Measurements from ENCODE around the gene RRAGB. TPM values are rescaled to one million over a fixed set of nuclear protein-coding genes. Genes with fewer than 3 reads are reported as not detected.

RRAGB gene
- total RNA-seq, 1 donor from 2014 or later: 15.7 TPM

DNA sequence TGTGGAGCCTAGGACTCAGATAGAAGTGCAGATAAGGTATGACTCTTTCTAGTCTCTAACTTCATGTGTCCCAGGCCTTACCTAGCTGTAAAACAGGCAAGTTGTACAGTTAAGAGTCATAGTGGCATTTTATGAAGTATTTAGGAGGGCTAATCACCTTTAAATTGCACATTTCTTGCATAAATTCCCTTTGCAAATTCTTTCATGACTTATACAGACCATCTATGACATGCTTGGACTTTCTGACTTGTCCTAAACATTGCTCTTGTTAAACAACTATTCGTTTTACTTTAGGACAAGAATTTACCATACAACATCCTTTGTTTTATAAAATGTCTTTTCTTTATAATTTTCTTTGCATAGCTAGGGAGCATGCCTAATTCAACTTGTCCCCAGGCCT is 7.8 kb upstream of the RRAGB start:
- no peak for TF ChIP-seq EZH2phosphoT487 (IDR thresholded peaks at IDR 0.05)
- no peak for TF ChIP-seq EZH2 (IDR thresholded peaks at IDR 0.05)
- TF ChIP-seq, protein P1, sequence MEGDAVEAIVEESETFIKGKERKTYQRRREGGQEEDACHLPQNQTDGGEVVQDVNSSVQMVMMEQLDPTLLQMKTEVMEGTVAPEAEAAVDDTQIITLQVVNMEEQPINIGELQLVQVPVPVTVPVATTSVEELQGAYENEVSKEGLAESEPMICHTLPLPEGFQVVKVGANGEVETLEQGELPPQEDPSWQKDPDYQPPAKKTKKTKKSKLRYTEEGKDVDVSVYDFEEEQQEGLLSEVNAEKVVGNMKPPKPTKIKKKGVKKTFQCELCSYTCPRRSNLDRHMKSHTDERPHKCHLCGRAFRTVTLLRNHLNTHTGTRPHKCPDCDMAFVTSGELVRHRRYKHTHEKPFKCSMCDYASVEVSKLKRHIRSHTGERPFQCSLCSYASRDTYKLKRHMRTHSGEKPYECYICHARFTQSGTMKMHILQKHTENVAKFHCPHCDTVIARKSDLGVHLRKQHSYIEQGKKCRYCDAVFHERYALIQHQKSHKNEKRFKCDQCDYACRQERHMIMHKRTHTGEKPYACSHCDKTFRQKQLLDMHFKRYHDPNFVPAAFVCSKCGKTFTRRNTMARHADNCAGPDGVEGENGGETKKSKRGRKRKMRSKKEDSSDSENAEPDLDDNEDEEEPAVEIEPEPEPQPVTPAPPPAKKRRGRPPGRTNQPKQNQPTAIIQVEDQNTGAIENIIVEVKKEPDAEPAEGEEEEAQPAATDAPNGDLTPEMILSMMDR (IDR thresholded peaks at IDR 0.05): no peak
- Mint-ChIP-seq H3K4me3 (no peak overlapping the region), H3K27ac (no peak overlapping the region)

DNA sequence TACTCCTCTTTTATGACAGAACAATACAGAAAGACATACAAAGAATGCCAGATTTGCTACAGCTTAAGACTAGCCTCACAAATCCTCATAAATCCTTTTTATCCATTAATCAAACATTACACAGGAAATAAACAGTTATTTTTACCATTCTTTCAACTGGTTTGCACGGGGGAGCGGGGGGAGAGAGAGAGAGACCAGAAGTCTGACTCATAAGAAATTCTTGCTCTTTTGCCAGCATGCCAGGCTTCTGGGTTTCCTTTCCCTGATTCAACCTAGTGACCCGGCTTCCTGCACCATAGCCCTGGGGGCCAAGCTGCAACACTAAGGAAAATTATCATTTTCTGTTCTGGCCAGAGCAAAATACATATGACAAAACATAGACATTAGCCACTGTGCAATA is 6.8 kb upstream of the RRAGB start:
- DNase-seq (ENCODE audit: low spot score): no peak
- Histone ChIP-seq H2AFZ (replicated peaks) (no peak overlapping the region), H3K4me3 (no peak overlapping the region), H4K20me1 (ENCODE audit: low read depth) (no peaks in the 10 kb centered on the region), H3K9me3 (ENCODE audit: low read depth) (peaks cover 8% of the 10 kb centered on the region), H3K4me2 (no peak overlapping the region), H3K79me2 (ENCODE audit: low read depth) (no peaks in the 10 kb centered on the region), H3K27me3 (no peaks in the 10 kb centered on the region), H3K9ac (no peak overlapping the region), H3K27ac (no peak overlapping the region), H3F3A (ENCODE audit: low read depth) (no peaks in the 10 kb centered on the region), H3K36me3 (no peaks in the 10 kb centered on the region), H3K4me1 (no peaks in the 10 kb centered on the region)
- Mint-ChIP-seq H3K4me1 (no peaks in the 10 kb centered on the region), H3K27me3 (ENCODE audit: insufficient read depth, low read depth) (peaks cover 2% of the 10 kb centered on the region), H3K27ac (no peak overlapping the region), H3K4me3 (no peak overlapping the region), H3K9me3 (peaks cover 39% of the 10 kb centered on the region), H3K36me3 (no peaks in the 10 kb centered on the region)
- TF ChIP-seq EZH2 (IDR thresholded peaks at IDR 0.05): no peak
- TF ChIP-seq, protein P1 (IDR thresholded peaks at IDR 0.05): no peak

More for the DNA sequence above, 7.8 kb upstream of the RRAGB start:
- Histone ChIP-seq H4K20me1 (ENCODE audit: low read depth) (no peaks in the 10 kb centered on the region), H2AFZ (replicated peaks) (no peak overlapping the region), H3K4me2 (no peak overlapping the region), H3K4me3 (no peak overlapping the region), H3K36me3 (no peaks in the 10 kb centered on the region), H3K9me3 (ENCODE audit: low read depth) (peaks cover 8% of the 10 kb centered on the region), H3K4me1 (no peaks in the 10 kb centered on the region), H3K27ac (no peak overlapping the region), H3F3A (ENCODE audit: low read depth) (no peaks in the 10 kb centered on the region), H3K79me2 (ENCODE audit: low read depth) (no peaks in the 10 kb centered on the region), H3K9ac (no peak overlapping the region), H3K27me3 (no peaks in the 10 kb centered on the region)
- Mint-ChIP-seq H3K9me3 (peaks cover 39% of the 10 kb centered on the region), H3K4me1 (no peaks in the 10 kb centered on the region), H3K36me3 (no peaks in the 10 kb centered on the region), H3K27me3 (ENCODE audit: insufficient read depth, low read depth) (peaks cover 4% of the 10 kb centered on the region)
- DNase-seq (ENCODE audit: low spot score): peak; percentile 13

DNA sequence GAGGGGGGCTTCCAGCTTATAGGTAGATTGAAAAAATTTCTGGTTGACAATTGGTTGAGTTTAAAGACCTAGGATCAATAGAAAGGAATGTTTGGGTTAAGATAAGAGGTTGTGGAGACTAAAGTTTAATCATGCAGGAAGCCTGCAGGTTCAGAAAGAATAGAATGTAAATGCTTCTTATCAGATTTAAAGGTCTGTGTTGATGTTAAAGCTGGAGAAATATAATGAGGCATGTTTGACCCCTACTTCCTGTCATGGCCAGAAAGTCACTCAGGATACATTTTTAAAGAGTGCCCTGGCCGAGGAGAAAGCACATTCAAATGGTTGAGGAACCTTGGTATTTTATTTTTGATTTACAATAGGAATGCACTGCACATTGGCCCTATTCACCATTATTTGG is 3.9 kb upstream of the RRAGB start:
- no peaks in the 10 kb centered on the region for H4K20me1 ChIP-seq (ENCODE audit: low read depth)
- Mint-ChIP-seq H3K36me3 (no peaks in the 10 kb centered on the region), H3K4me3 (no peak overlapping the region), H3K4me1 (peaks cover 2% of the 10 kb centered on the region), H3K27ac (no peak overlapping the region), H3K9me3 (peaks cover 31% of the 10 kb centered on the region), H3K27me3 (ENCODE audit: insufficient read depth, low read depth) (no peaks in the 10 kb centered on the region)
- no peaks in the 10 kb centered on the region for H3K36me3 ChIP-seq
- H3K4me2 ChIP-seq: no peak overlapping the region
- H3K4me3 ChIP-seq: no peak overlapping the region
- H3K79me2 ChIP-seq (ENCODE audit: low read depth): peaks cover 6% of the 10 kb centered on the region
- no peaks in the 10 kb centered on the region for H3F3A ChIP-seq (ENCODE audit: low read depth)
- no peak for DNase-seq (ENCODE audit: low spot score)
- no peaks in the 10 kb centered on the region for H3K27me3 ChIP-seq
- H3K9ac ChIP-seq: no peak overlapping the region
- H3K27ac ChIP-seq: no peak overlapping the region
- H3K4me1 ChIP-seq: no peaks in the 10 kb centered on the region
- TF ChIP-seq EZH2 (IDR thresholded peaks at IDR 0.05) (no peak), EZH2phosphoT487 (IDR thresholded peaks at IDR 0.05) (no peak)
- TF ChIP-seq, protein P1 (IDR thresholded peaks at IDR 0.05): no peak
- H3K9me3 ChIP-seq (ENCODE audit: low read depth): peaks cover 4% of the 10 kb centered on the region
- H2AFZ ChIP-seq (replicated peaks): no peak overlapping the region
